ENCODE measurements around the gene DISC1. TPM values are rescaled to one million over a fixed set of nuclear protein-coding genes. Genes with fewer than 3 reads are reported as not detected.
"Not testable (repeated sequence)": the region's sequence is repeated elsewhere in the genome, so short reads cannot be mapped to it uniquely, and the experiment has no call there.

Gene DISC1
- total RNA-seq, 1 experiment from 2014 or later: 9.8 TPM

- CTCF ChIA-PET: no interaction called here
- no peak for TF ChIP-seq CTCF (IDR thresholded peaks at IDR 0.05; ENCODE audit: unreplicated experiment)
- Mint-ChIP-seq H3K4me3 (ENCODE audit: low read depth, unreplicated experiment) (no peak overlapping the region), H3K9me3 (ENCODE audit: low read depth, unreplicated experiment) (peaks cover 2% of the 10 kb centered on the region), H3K36me3 (ENCODE audit: insufficient read depth, unreplicated experiment) (no peaks in the 10 kb centered on the region), H3K27ac (ENCODE audit: unreplicated experiment) (no peak overlapping the region), H3K27me3 (ENCODE audit: unreplicated experiment) (no peaks in the 10 kb centered on the region), H3K4me1 (ENCODE audit: low read depth, unreplicated experiment) (peaks cover 20% of the 10 kb centered on the region)
- intact Hi-C loops (cut with micrococcal nuclease; ENCODE audit: unreplicated experiment): no loop called here
- no peak for DNase-seq
- no TSS peak for BruUV-seq (replicated peaks)
Observed at GRCh38 chr1:231957359-231957758, 330.8 kb downstream of the DISC1 start.

- BruUV-seq (replicated peaks): no TSS peak
- Mint-ChIP-seq H3K27me3 (ENCODE audit: unreplicated experiment) (no peaks in the 10 kb centered on the region), H3K4me1 (ENCODE audit: low read depth, unreplicated experiment) (peaks cover 10% of the 10 kb centered on the region), H3K36me3 (ENCODE audit: insufficient read depth, unreplicated experiment) (no peaks in the 10 kb centered on the region), H3K4me3 (ENCODE audit: low read depth, unreplicated experiment) (no peak overlapping the region), H3K27ac (ENCODE audit: unreplicated experiment) (no peak overlapping the region), H3K9me3 (ENCODE audit: low read depth, unreplicated experiment) (peaks cover 2% of the 10 kb centered on the region)
- TF ChIP-seq CTCF (IDR thresholded peaks at IDR 0.05; ENCODE audit: unreplicated experiment): no peak
- intact Hi-C loops (cut with micrococcal nuclease; ENCODE audit: unreplicated experiment): no loop called here
- DNase-seq: no peak
- CTCF ChIA-PET: no interaction called here
Observed at GRCh38 chr1:231958448-231958847, 331.9 kb downstream of the DISC1 start.

- Mint-ChIP-seq H3K27ac (ENCODE audit: unreplicated experiment) (no peak overlapping the region), H3K4me1 (ENCODE audit: low read depth, unreplicated experiment) (peaks cover under 1% of the 10 kb centered on the region), H3K36me3 (ENCODE audit: insufficient read depth, unreplicated experiment) (no peaks in the 10 kb centered on the region), H3K4me3 (ENCODE audit: low read depth, unreplicated experiment) (no peak overlapping the region), H3K9me3 (ENCODE audit: low read depth, unreplicated experiment) (peaks cover 2% of the 10 kb centered on the region), H3K27me3 (ENCODE audit: unreplicated experiment) (no peaks in the 10 kb centered on the region)
- no peak for DNase-seq
- CTCF ChIA-PET: no interaction called here
- BruUV-seq (replicated peaks): no TSS peak
- intact Hi-C loops (cut with micrococcal nuclease; ENCODE audit: unreplicated experiment): no loop called here
- TF ChIP-seq CTCF (IDR thresholded peaks at IDR 0.05; ENCODE audit: unreplicated experiment): no peak
Observed at GRCh38 chr1:231959225-231959884, 332.8 kb downstream of the DISC1 start.

- H3K4me3 Mint-ChIP-seq (ENCODE audit: low read depth, unreplicated experiment); BruUV-seq (replicated peaks); H3K4me1 Mint-ChIP-seq (ENCODE audit: low read depth, unreplicated experiment); intact Hi-C loops (cut with micrococcal nuclease; ENCODE audit: unreplicated experiment); DNase-seq; H3K27ac Mint-ChIP-seq (ENCODE audit: unreplicated experiment); H3K9me3 Mint-ChIP-seq (ENCODE audit: low read depth, unreplicated experiment); CTCF ChIA-PET; H3K27me3 Mint-ChIP-seq (ENCODE audit: unreplicated experiment); H3K36me3 Mint-ChIP-seq (ENCODE audit: insufficient read depth, unreplicated experiment): not testable (repeated sequence)
Observed at GRCh38 chr1:231961801-231962200, 335.2 kb downstream of the DISC1 start.

GRCh38 chr1:231962636-231963035 is 336.0 kb downstream of the DISC1 start:
- no peaks in the 10 kb centered on the region for H3K9me3 Mint-ChIP-seq (ENCODE audit: low read depth, unreplicated experiment)
- no peaks in the 10 kb centered on the region for H3K4me1 Mint-ChIP-seq (ENCODE audit: low read depth, unreplicated experiment)
- no peak overlapping the region for H3K4me3 Mint-ChIP-seq (ENCODE audit: low read depth, unreplicated experiment)
- DNase-seq: no peak
- no peaks in the 10 kb centered on the region for H3K27me3 Mint-ChIP-seq (ENCODE audit: unreplicated experiment)
- no peak for TF ChIP-seq CTCF (IDR thresholded peaks at IDR 0.05; ENCODE audit: unreplicated experiment)
- H3K27ac Mint-ChIP-seq (ENCODE audit: unreplicated experiment): no peak overlapping the region
- CTCF ChIA-PET: no interaction called here
- H3K36me3 Mint-ChIP-seq (ENCODE audit: insufficient read depth, unreplicated experiment): no peaks in the 10 kb centered on the region
- intact Hi-C loops (cut with micrococcal nuclease; ENCODE audit: unreplicated experiment): no loop called here
- no TSS peak for BruUV-seq (replicated peaks)

All from Calu3 (cell line).